GM23338 (cell line): Measurements from ENCODE around the gene PADI1. TPM values are rescaled to one million over a fixed set of nuclear protein-coding genes. Genes with fewer than 3 reads are reported as not detected.

Experiments used
- ATAC-seq: fragments of 200-7000 bp; cut with Tn5 transposase; 3 replicates; pipeline ENCODE4 v1.9.1; 2020
- DNase-seq: peaks from one replicate; pipeline ENCODE4 v3.0.0-alpha.2; 2015; ENCODE audit warnings: low spot score
- H2AFZ ChIP-seq: fragments of 200-600 bp; sonication (generic); 2 replicates; pipeline ENCODE4 v1.8.0; 2016; ENCODE audit warnings: antibody characterized with exemption, mild to moderate bottlenecking, moderate library complexity
- H3F3A ChIP-seq: fragments of 200-600 bp; sonication (generic); replicated peaks from 2 replicates; pipeline ENCODE4 v1.8.0; 2017; ENCODE audit warnings: antibody characterized with exemption, mixed run types, low read depth
- H3K27ac ChIP-seq: fragments of 200-600 bp; sonication (generic); 2 replicates; pipeline ENCODE4 v1.6.1; 2016; ENCODE audit warnings: low read depth
- H3K27me3 ChIP-seq: fragments of 200-600 bp; sonication (generic); 2 replicates; pipeline ENCODE4 v1.8.0; 2016; ENCODE audit warnings: mild to moderate bottlenecking, mixed run types, moderate library complexity; ENCODE audit not compliant: insufficient read depth
- H3K36me3 ChIP-seq: fragments of 200-600 bp; sonication (generic); 2 replicates; pipeline ENCODE4 v1.8.0; 2016; ENCODE audit warnings: mild to moderate bottlenecking; ENCODE audit not compliant: insufficient read depth
- H3K4me1 ChIP-seq: fragments of 200-600 bp; sonication (generic); 2 replicates; pipeline ENCODE4 v1.8.0; 2016; ENCODE audit warnings: mild to moderate bottlenecking, moderate library complexity; ENCODE audit not compliant: insufficient read depth
- H3K4me2 ChIP-seq: fragments of 200-600 bp; sonication (generic); 2 replicates; pipeline ENCODE4 v1.7.1; 2017; ENCODE audit warnings: mixed run types
- H3K4me3 ChIP-seq: fragments of 200-600 bp; sonication (generic); 2 replicates; pipeline ENCODE4 v1.6.1; 2016; ENCODE audit warnings: mixed run types
- H3K79me2 ChIP-seq: fragments of 200-600 bp; sonication (generic); replicated peaks from 2 replicates; pipeline ENCODE4 v1.8.0; 2017; ENCODE audit warnings: mild to moderate bottlenecking; ENCODE audit not compliant: insufficient read depth
- H3K9me2 ChIP-seq: fragments of 200-600 bp; sonication (generic); 2 replicates; pipeline ENCODE4 v1.8.0; 2017; ENCODE audit not compliant: insufficient read depth
- H4K20me1 ChIP-seq: fragments of 200-600 bp; sonication (generic); replicated peaks from 2 replicates; pipeline ENCODE4 v1.8.0; 2017; ENCODE audit warnings: mild to moderate bottlenecking; ENCODE audit not compliant: insufficient read depth
- H3K27ac Mint-ChIP-seq: 2 replicates; pipeline ENCODE4 v1.8.0; 2020; ENCODE audit warnings: inconsistent platforms, mild to moderate bottlenecking, moderate library complexity, mixed read lengths
- H3K27me3 Mint-ChIP-seq: 3 replicates; pipeline ENCODE4 v1.8.0; 2022; ENCODE audit warnings: low read depth, mild to moderate bottlenecking, moderate library complexity, mixed read lengths, inconsistent platforms; ENCODE audit not compliant: insufficient read depth, poor library complexity
- H3K36me3 Mint-ChIP-seq: 3 replicates; pipeline ENCODE4 v1.8.0; 2021; ENCODE audit warnings: low read depth, mild to moderate bottlenecking, inconsistent platforms, moderate library complexity, mixed read lengths
- H3K4me1 Mint-ChIP-seq: 3 replicates; pipeline ENCODE4 v1.8.0; 2020; ENCODE audit warnings: mild to moderate bottlenecking, inconsistent platforms, mixed read lengths
- H3K4me3 Mint-ChIP-seq: 3 replicates; pipeline ENCODE4 v1.8.0; 2021; ENCODE audit warnings: moderate library complexity, mild to moderate bottlenecking, inconsistent platforms, mixed read lengths
- H3K9me3 Mint-ChIP-seq: 3 replicates; pipeline ENCODE4 v1.8.0; 2020; ENCODE audit warnings: moderate library complexity, mild to moderate bottlenecking, inconsistent platforms, mixed read lengths
- CREB1 ChIP-seq: fragments of 250-450 bp; sonication (Bioruptor Pico); IDR thresholded peaks from 2 replicates; pipeline ENCODE4 v1.5.0; 2020; ENCODE audit warnings: low read depth, mild to moderate bottlenecking, moderate library complexity
- CTCF ChIP-seq, 2 experiments: fragments of 200-600 bp in 1 of 2; sonication (generic) in 1 of 2; conservative IDR thresholded peaks; 2 replicates each; pipeline versions ENCODE4 v1.5.1 to v1.6.1; 2016 to 2017; ENCODE audit warnings: antibody characterized with exemption in 2 of 2, low read depth in 2 of 2, mild to moderate bottlenecking in 2 of 2, moderate library complexity in 1 of 2
- EZH2 ChIP-seq: fragments of 200-600 bp; sonication (generic); IDR thresholded peaks from one replicate; pipeline ENCODE4 v1.8.0; 2017; ENCODE audit warnings: antibody characterized with exemption, mild to moderate bottlenecking, low read depth; ENCODE audit not compliant: unreplicated experiment
- EZH2phosphoT487 ChIP-seq: fragments of 200-600 bp; sonication (generic); IDR thresholded peaks from one replicate; pipeline ENCODE4 v1.8.1; 2018; ENCODE audit warnings: antibody characterized with exemption; ENCODE audit not compliant: unreplicated experiment
- POLR2AphosphoS5 ChIP-seq: IDR thresholded peaks from 2 replicates; pipeline ENCODE4 v1.6.1; 2016; ENCODE audit warnings: antibody characterized with exemption, low read depth
- REST ChIP-seq: IDR thresholded peaks from one replicate; pipeline ENCODE4 v1.6.1; 2018; ENCODE audit warnings: antibody characterized with exemption; ENCODE audit not compliant: unreplicated experiment
- STAT1 ChIP-seq: IDR thresholded peaks from one replicate; pipeline ENCODE4 v1.6.1; 2016; ENCODE audit warnings: antibody characterized with exemption; ENCODE audit not compliant: unreplicated experiment
- ZNF114 ChIP-seq: fragments of 250-450 bp; sonication (Bioruptor Pico); IDR thresholded peaks from 2 replicates; pipeline ENCODE4 v1.5.0; 2020; ENCODE audit warnings: mild to moderate bottlenecking, moderate library complexity
- polyA plus RNA-seq: library from polyadenylated mRNA; unstranded; fragments of >200 nt; fragmentation: Nextera tagmentation; extraction: Ambion mirVana; gene quantifications from 2 replicates; pipeline ENCODE4 v1.2.1, GENCODE V29; 2016
- total RNA-seq: library from RNA; depleted of rRNA; stranded (reverse); fragments of >200 nt; shearing (Covaris generic); gene quantifications from 2 replicates; pipeline ENCODE4 v1.2.3, GENCODE V29; 2014
- TF ChIP-seq, protein P1 (sequence below): fragments of 250-450 bp; sonication (Bioruptor Pico); IDR thresholded peaks from 2 replicates; pipeline ENCODE4 v1.5.0; 2020; ENCODE audit warnings: mild to moderate bottlenecking, moderate library complexity

Gene PADI1
- total and polyA plus RNA-seq, 2 experiments from 2014 or later: 0.26 to 0.28 TPM

GRCh38 chr1:17199267-17200044, 5.5 kb upstream of the PADI1 start:
- H3K4me2 ChIP-seq: no peak overlapping the region

More at GRCh38 chr1:17199267-17200044, 5.5 kb upstream of the PADI1 start:
- H3K4me3 Mint-ChIP-seq: no peak overlapping the region
- DNase-seq: no peak
- TF ChIP-seq EZH2 (no peak), POLR2AphosphoS5 (no peak), ZNF114 (CRISPR knock-in tag) (no peak), CTCF (conservative IDR thresholded peaks at IDR 0.05; ENCODE audit: low read depth in 2 of 2) (no peak), CREB1 (CRISPR knock-in tag) (no peak), STAT1 (no peak), EZH2phosphoT487 (no peak), REST (no peak)
- TF ChIP-seq, protein P1, sequence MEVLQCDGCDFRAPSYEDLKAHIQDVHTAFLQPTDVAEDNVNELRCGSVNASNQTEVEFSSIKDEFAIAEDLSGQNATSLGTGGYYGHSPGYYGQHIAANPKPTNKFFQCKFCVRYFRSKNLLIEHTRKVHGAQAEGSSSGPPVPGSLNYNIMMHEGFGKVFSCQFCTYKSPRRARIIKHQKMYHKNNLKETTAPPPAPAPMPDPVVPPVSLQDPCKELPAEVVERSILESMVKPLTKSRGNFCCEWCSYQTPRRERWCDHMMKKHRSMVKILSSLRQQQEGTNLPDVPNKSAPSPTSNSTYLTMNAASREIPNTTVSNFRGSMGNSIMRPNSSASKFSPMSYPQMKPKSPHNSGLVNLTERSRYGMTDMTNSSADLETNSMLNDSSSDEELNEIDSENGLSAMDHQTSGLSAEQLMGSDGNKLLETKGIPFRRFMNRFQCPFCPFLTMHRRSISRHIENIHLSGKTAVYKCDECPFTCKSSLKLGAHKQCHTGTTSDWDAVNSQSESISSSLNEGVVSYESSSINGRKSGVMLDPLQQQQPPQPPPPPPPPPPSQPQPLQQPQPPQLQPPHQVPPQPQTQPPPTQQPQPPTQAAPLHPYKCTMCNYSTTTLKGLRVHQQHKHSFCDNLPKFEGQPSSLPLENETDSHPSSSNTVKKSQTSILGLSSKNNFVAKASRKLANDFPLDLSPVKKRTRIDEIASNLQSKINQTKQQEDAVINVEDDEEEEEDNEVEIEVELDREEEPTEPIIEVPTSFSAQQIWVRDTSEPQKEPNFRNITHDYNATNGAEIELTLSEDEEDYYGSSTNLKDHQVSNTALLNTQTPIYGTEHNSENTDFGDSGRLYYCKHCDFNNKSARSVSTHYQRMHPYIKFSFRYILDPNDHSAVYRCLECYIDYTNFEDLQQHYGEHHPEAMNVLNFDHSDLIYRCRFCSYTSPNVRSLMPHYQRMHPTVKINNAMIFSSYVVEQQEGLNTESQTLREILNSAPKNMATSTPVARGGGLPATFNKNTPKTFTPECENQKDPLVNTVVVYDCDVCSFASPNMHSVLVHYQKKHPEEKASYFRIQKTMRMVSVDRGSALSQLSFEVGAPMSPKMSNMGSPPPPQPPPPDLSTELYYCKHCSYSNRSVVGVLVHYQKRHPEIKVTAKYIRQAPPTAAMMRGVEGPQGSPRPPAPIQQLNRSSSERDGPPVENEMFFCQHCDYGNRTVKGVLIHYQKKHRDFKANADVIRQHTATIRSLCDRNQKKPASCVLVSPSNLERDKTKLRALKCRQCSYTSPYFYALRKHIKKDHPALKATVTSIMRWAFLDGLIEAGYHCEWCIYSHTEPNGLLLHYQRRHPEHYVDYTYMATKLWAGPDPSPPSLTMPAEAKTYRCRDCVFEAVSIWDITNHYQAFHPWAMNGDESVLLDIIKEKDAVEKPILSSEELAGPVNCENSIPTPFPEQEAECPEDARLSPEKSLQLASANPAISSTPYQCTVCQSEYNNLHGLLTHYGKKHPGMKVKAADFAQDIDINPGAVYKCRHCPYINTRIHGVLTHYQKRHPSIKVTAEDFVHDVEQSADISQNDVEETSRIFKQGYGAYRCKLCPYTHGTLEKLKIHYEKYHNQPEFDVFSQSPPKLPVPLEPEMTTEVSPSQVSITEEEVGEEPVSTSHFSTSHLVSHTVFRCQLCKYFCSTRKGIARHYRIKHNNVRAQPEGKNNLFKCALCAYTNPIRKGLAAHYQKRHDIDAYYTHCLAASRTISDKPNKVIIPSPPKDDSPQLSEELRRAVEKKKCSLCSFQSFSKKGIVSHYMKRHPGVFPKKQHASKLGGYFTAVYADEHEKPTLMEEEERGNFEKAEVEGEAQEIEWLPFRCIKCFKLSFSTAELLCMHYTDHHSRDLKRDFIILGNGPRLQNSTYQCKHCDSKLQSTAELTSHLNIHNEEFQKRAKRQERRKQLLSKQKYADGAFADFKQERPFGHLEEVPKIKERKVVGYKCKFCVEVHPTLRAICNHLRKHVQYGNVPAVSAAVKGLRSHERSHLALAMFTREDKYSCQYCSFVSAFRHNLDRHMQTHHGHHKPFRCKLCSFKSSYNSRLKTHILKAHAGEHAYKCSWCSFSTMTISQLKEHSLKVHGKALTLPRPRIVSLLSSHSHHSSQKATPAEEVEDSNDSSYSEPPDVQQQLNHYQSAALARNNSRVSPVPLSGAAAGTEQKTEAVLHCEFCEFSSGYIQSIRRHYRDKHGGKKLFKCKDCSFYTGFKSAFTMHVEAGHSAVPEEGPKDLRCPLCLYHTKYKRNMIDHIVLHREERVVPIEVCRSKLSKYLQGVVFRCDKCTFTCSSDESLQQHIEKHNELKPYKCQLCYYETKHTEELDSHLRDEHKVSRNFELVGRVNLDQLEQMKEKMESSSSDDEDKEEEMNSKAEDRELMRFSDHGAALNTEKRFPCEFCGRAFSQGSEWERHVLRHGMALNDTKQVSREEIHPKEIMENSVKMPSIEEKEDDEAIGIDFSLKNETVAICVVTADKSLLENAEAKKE (CRISPR knock-in tag): no peak
- Histone ChIP-seq H3K36me3 (no peaks in the 10 kb centered on the region), H3K27me3 (no peaks in the 10 kb centered on the region), H3K4me1 (no peaks in the 10 kb centered on the region), H3K4me3 (no peak overlapping the region), H3F3A (no peaks in the 10 kb centered on the region), H3K27ac (no peak overlapping the region), H3K79me2 (no peaks in the 10 kb centered on the region), H3K9me2 (no peaks in the 10 kb centered on the region), H2AFZ (peak overlapping the region; percentile 52; the same call in 1 of the 2 replicates), H4K20me1 (no peaks in the 10 kb centered on the region)
- H3K36me3 Mint-ChIP-seq: no peaks in the 10 kb centered on the region; the same call in 2 of the 3 replicates
- ATAC-seq: no peak
- no peaks in the 10 kb centered on the region for H3K9me3 Mint-ChIP-seq
- H3K4me1 Mint-ChIP-seq: peaks cover 10% of the 10 kb centered on the region
- H3K27me3 Mint-ChIP-seq: peaks cover 3% of the 10 kb centered on the region
- H3K27ac Mint-ChIP-seq: no peak overlapping the region
